ENCODE measurements around the gene SYNC.
"Not testable (repeated sequence)": the region's sequence is repeated elsewhere in the genome, so short reads cannot be mapped to it uniquely, and the experiment has no call there.

SYNC gene

DNA sequence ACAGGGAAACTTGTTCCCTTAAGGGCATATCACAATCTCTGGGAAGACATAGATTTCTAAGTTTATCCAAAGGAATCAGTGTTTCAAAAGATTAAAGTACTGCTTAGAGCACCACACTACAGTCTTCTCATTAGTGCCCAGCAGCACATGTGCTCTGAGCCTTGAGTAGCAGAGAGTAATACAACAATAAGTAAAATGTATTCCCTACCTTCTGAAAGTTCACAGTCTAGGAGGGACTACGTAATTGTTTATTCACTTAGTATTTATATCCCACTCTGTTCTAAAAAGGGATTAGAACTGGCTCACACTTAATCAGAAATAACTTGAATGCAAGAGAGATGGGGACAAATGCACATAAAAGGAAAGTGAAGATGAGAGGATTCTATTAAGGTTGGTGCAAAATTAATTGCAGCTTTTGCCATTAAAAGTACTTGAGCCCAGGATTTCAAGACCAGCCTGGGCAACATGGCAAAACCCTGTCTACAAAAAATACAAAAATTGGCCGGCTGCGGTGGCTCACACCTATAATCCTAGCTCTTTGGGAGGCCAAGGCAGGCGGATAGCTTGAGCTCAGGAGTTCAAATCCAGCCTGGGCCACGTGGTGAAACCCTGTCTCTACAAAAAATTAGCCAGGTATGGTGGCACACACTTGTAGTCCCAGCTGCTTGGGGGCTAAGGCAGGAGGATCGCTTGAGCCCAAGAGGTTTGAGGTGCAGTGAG lies 9.0 kb downstream of the SYNC start:
- FAIRE-seq: no peak

DNA sequence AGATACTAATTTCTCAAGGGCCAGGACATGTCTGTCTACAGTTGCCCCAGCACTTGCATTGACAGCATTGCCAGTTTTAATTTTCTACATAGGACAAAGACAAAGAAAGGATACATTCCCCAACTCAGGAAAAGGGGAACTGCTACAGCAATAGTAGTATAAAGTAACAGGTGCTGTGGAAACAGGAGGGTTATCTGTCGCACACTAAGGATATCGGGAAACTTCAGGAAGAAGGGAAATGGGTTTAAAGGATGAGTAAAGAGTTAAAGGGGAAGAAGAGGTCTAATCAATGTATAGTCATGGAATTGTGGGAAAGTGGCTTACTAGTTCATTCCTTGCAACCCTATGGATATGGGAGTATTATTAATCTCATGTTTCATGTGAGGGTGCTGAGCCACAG lies 16.2 kb downstream of the SYNC start:
- no peak for FAIRE-seq

DNA sequence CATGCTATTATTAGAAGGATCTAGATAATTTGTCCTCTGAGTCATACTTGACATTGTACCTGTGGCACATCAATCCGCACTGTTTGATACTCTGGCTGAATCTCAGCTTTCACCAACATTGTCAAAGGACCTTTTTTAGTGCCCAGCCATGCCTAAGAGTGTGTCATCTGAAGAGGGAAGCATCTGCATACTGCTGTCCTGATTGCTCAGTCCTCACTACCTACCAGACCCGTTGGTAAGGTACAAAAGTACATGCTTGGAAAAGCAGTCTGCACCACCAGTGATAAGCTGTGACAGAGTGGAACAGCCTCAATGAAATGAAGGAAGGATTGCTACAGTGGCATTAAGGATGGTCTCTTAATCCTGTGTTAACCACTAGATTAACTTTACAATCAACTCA lies 17.1 kb downstream of the SYNC start:
- no peak for FAIRE-seq

DNA sequence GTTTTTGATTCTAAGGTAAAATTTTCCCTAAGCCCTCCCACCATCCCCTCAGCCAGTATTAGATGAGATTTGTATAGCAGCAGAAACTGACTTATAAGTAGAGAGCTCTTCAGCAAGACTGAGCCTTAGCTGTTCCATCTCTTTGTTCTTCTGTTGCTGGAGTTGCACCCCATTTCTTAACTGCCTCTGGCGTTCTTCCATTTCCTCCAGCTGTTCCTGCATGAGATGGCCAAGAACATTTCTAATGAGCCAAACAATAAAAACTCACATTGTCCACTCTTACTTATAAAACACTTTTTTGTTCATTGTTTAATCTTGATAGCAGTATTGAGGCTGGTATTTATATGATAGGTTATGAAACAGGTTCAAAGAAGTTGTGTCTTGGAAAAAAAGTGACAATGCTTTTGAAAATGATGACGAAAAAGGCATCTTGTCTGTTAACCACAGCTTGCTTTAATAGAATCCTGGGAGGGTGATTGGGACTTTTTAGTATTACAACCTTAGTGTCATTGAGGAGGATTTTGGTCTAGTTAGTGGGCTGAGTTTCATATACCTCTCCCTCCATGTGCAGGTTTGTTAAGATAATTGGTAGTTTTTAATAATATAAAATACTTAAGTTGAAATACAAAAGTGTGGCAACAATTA lies 18.3 kb downstream of the SYNC start:
- no peak for FAIRE-seq

DNA sequence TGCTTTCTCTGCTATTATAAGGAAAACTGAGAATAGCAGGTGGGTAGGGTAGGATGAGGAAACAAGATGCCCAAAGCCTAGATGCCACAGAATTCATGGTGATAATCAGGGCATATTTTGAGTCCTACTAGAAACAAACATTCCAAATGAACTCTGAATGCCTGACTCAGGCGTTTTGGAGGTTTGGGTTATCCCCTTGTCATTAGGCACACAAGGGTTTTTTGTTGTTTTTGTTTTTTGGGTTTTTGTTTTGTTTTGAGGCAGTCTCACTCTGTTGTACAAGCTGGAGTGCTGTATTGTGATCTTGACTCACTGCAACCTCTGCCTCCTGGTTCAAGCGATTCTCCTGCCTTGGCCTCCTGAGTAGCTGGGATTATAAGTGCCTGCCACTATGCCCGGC lies 19.2 kb downstream of the SYNC start:
- no peak for FAIRE-seq

DNA sequence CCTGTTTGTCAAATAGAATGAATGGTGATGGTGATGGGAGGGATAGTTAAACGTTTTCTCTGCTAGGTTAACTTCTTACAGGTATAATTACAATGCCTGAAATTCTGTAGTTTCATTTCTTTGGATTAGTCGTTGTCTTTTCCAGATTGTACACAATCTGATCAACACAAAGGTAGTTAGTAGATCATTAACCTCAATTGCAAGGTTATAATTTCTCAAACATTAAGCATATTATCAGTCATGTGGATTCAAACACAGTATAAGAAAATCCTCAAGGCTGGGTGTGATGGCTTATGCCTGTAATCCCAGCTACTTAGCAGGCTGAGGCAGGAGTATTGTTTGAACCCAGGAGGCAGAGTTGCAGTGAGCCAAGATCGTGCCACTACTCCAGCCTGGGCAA lies 20.6 kb downstream of the SYNC start:
- no peak for FAIRE-seq

DNA sequence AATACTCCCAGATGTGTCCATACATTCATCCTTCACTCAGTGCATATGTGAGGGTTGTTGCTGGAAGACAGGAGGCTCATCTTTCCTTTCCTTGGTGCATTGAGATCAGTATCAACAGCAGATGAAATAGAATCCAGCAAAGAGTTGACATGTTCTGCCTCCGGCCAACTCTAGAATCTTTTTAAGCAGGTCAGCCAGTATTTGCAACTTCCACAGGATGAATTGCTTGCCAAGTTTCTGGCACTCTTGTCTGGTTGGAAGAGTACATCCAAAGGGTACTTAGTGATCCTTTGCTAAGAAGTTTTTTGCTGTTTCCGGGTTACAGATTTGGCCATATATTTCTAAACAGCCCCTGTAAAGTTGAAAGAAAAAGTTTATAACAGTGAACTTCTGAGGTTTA lies 21.1 kb downstream of the SYNC start:
- no peak for FAIRE-seq

DNA sequence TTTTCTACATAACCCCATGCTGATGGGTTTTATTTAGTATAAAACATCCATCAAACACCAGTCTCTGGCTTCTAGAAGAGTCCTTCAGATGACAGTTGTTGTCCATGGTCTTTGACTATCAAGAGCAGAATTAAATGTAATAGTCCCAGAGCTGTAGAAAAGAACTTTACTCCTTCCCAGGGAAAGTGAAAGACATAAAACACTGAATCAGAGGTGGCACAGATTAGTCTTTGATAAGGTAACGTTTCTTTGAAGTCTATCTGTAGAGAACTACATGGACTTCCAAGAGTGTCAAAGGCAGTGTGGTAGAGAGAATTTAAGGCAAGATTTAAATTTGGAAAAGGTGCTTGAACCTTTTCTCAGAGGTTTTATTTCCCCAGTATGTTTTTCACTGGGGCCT lies 21.9 kb downstream of the SYNC start:
- no peak for FAIRE-seq

DNA sequence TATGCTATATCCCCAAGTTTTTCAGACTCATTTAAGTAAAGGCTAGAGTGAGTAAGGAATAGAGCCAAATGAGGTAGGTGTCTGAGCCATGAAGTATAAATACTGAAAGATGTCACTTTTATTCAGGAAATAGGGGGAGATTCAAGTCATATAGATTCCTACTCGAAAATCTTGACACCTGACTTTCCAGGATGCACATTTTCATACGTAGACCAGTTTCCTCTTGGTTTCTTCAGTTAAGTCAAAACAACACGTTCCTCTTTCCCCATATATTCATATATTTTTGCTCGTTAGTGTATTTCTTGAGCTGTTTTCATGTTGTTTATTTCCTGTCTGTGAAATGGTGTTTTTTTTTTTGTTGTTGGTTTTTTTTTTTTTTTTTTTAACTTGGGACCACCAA lies 22.6 kb downstream of the SYNC start:
- not testable (repeated sequence) for FAIRE-seq

DNA sequence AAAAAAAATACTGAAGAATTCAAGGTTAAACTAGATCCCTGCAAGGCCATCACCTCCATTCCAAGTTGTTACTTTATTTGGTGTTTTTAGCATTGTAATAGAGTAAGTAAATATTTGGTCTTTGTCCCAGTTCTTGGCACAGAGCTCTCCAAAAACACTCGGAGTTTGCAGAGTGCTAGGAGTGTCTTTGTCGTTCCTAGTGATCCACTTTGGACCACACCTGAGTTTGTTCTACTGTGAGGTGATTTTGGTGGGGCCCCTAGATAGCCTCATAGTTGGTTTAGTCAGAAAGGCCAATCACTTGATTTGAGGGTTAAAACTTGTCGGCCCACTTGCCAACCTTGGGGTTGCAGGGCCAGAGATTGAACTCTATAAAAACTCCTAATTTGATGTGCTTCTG lies 25.6 kb downstream of the SYNC start:
- FAIRE-seq: no peak

DNA sequence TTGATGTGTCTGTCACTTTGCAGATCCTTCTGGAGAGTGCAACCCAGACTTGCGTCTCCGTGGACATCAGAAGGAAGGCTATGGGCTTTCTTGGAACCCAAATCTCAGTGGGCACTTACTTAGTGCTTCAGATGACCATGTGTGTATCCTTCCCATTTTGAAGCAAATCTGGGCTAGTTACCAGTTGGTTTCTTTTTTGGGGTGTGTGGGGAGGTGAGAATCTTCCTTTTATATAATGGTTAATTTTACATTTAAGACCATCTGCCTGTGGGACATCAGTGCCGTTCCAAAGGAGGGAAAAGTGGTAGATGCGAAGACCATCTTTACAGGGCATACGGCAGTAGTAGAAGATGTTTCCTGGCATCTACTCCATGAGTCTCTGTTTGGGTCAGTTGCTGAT lies 33.9 kb downstream of the SYNC start:
- not testable (repeated sequence) for FAIRE-seq

DNA sequence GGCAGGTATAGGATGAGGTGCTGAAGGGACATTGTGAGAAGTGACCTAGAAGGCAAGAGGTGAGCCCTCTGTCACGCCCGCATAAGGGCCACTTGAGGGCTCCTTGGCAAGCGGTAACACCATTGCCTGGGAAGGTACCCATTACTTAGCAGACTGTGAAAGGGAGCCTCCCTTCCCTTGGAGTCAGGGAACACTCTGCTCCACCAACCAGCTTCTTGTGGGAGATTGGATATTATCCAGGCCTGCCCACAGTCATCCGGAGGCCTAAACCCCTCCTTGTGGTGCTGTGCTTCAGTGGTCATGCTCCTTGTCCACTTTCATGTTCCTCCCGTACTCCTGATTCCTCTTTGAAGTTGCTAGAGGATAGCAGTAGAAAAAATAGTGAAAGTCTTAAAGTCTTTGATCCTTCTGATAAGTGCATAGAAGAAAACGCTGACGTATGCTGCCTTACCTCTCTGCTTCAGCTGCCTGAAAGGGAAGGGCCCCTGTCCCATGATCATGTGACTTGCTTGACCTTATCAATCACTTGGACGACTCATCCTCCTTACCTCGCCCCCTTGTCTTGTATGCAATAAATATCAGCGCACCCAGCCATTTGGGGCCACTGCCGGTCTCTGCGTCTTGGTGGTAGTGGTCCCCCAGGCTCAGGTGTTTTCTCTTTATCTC lies 35.5 kb downstream of the SYNC start:
- no peak for FAIRE-seq

DNA sequence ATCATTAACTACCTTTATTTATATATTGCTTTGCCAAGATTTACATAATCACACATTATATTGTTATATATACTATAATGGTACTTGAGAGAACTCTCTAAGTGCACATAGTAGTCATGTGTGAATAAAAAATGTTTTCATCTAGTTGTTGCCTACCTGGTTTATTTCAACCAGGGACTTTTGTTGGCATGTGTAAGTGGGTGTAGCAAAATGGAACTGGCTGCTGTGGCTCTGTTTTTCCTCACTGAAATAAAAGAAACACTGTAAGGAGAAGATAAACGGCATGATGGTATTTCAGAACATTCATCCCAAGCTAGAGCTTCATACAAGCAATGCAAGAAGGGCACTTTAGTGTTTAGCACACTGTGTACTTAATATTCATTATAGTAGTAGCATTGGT lies 36.7 kb downstream of the SYNC start:
- FAIRE-seq: no peak

DNA sequence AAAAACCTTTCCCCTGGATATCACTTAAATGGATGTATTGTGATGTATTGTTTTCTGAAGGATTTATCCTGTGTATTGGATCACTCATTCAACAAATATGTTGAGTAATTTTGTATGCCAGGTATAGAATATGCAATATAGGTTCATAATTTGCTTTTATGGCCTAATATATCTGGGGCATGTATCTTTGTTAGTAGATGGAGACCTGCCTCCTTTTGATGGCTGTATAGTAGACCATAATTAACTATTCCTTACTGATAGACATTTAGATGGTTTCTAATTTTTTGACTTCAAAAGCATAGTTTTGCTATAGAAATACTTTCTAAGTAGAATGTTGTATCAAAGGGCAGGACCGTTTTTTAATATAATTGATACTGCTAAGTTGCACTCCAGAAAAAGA lies 43.0 kb downstream of the SYNC start:
- no peak for FAIRE-seq

DNA sequence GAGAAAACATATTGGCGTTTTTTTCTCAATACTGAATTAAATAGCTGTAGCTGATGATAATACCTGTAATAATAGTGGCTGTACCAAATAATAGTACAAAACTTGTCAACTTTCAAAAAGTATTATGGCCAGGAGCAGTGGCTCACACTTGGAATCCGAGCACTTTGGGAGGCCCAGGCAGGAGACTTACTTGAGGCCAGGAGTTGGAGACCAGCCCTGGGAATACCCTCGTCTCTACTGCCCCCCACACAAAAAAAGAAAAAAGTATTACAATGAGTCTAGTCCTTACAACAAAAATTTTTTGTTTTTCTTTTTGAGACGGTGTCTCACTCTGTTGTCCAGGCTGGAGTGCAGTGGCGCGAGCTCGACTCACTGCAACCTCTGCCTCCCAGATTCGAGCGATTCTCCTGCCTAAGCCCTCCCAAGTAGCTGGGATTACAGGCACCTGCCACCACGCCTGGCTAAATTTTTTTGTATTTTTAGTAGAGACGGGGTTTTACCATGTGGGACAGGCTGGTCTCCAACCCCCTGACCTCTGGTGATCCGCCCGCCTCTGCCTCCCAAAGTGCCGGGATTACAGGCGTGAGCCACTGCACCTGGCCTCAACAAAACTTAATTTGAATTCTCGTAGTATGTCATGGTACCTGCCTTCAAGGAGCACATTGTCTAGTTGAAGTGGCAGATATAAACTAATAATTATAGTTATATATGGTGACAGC lies 50.2 kb downstream of the SYNC start:
- FAIRE-seq: no peak

DNA sequence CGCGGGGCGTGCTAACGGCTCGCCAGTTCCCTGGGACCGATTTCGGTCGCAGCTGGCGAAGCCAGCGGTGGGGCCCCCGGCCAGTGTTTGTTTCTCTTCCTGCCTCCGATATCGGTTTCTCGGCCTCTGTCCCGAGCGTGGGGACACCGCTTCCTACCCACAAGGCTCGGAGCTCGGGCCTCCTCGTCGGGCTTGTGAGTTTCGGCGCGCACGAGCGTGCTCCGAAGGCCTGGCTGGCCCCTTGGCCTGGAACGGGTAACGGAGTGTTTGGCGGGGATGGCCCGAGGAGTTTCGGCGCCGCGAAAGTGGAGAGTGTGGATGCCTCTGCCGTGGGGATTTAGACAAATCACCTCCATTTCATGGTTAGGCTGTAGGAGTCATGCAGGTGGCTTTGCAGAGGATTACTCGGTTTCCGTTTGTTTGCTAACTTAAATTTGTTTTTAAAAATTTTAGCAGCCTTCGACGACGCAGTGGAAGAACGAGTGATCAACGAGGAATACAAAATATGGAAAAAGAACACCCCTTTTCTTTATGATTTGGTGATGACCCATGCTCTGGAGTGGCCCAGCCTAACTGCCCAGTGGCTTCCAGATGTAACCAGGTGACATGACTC lies 51.0 kb downstream of the SYNC start:
- FAIRE-seq: no peak

DNA sequence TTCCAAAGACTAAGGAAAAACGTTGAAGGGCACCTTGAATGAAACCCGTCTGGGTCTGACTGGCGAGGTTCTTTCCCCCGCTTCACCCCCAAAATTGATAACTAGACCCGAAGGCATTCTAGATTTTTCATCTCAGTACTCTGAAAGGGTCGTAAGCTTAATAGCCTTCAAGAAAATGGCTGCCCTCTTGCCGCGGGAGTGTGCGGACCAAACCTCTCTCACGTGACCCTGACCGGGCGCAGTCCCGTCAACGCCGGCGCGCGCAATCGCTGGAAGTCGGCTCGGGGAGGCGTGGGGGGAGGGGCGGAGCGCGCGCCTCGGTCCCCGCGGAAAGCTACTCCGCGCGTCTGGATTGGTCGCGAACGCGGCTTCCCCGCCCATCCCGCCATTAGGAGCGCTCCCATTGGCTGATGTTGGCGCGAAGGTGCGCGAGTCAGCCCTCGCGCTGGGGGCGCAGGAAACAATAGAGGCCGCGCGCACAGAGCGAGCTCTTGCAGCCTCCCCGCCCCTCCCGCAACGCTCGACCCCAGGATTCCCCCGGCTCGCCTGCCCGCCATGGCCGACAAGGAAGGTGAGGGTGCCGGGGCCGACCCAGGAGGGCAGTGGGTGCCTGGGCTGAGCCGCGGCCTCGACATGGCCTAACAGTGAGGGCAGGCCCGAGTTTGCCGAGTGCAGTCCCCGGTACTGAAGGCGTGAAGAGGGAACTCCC lies 51.7 kb downstream of the SYNC start, which contains the start of gene RBBP4:
TSS of gene RBBP4 (plus strand) at position 457 of the 709 bp plus-strand sequence. CDS start at position 556, 99 bp downstream.
- FAIRE-seq: no peak

DNA sequence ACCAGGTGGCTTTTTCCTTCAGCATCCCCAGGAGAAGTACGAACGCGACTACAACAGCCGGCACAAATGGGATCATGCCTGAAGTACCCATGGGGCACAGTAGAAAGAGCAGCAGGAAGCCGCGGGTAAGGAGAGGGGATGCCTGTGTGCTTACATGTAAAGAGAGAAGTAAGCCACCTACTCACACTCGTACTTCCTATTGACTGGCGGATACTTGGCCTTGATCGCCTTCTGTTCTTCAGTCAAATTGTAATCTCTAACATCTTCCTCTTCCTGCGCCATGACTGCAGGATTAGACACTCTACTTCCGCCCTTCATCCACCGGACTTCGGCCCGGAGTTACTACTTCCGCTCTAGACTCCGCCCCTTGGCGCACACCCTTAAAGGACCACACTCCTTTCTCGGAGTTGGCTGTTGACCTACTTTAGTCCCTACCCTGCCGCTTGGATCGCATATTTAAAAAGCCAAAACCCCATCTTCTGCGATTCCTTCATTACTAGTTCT lies 52.3 kb downstream of the SYNC start, which contains the start of gene ZBTB8OS:
TSS of gene ZBTB8OS (minus strand) at position 303 of the 504 bp plus-strand sequence. CDS start at position 282, 21 bp downstream.
- peak; percentile 47 for FAIRE-seq

DNA sequence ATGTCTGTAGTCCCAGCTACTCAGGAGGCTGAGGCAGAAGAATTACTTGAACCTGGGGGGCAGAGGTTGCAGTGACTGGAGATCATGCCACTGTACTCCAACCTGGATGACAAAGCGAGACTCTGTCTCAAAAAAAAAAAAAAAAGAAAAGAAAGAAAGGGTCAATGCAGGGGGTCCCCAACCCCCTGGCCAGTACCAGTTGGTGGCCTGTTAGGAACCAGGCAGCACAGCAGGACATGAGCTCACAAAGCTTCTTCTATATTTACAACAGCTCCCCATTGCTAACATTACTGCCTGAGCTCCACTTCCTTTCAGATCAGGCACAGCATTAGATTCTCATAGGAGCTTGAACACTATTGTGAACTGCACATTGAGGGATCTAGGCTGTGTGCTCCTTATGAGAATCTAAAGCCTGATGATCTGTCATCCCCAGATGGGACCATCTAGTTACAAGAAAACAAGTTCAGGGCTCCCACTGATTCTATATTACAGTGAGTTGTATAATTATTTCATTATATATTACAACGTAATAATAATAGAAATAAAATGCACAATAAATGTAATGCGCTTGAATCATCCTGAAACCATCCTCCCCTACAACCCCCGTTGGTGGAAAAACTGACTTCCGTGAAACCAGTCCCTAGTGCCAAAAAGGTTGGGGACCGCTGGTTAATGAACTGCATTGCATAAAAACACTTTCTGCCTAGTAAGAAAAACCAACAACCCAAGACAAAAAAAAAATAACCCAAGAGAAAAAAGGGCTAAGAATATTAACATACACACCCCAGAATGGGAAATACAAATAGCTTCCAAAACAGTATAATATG lies 55.0 kb downstream of the SYNC start:
- no peak for FAIRE-seq

DNA sequence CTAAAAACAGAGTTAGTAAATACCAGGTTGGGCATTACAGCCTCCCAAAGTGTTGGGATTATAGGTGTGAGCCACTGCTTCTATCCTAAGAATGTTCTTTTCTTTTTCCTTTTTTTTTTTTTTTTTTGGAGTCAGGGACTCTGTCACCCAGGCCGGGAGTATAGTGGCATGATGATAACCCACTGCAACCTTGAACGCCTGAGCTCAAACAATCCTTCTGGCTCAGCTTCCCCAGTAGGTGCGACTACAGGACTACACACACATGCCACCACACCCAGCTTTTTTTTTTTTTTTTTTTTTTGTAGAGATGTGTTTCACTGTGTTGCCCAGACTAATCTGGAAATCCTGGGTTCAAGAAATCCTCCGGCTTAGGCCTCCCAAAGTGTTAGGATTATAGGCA lies 58.1 kb downstream of the SYNC start:
- FAIRE-seq: no peak

DNA sequence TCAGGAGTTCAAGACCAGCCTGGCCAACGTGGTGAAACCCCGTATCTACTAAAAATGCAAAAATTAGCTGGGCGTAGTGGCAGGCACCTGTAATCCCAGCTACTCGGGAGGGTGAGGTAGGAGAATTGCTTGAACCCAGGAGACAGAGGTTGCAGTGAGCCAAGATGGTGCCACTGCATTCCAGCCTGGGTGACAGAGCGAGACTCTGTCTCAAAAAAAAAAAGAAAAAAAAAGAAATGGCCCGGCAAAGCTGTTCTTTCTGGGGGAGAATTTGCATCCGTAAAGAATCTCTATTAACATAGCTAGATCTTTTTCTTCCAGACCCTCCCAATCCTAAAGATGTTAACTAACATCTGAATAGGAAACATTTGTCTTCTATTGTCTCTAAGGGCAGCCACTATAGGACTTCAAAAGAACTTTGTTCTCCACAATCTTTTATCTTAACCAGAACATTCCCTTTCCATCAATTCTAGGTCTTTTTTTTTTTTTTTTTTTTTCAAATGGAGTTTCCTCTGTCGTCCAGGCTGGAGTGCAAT lies 60.2 kb downstream of the SYNC start:
- FAIRE-seq: not testable (repeated sequence)
